ENCODE data around the gene RIMS4.
"Not testable (repeated sequence)": the region's sequence is repeated elsewhere in the genome, so short reads cannot be mapped to it uniquely, and the experiment has no call there.

RIMS4 gene

GRCh38 chr20:44795836-44796235 is 14.5 kb downstream of the RIMS4 start:
- DNase-seq (ENCODE audit: low spot score) = no peak

- DNase-seq (ENCODE audit: low spot score) = no peak
Measured at GRCh38 chr20:44792796-44793195, 17.6 kb downstream of the RIMS4 start.

- DNase-seq (ENCODE audit: low spot score) = no peak
Measured at GRCh38 chr20:44790638-44791393, 19.5 kb downstream of the RIMS4 start.

- no peak for DNase-seq (ENCODE audit: low spot score)
Measured at GRCh38 chr20:44788706-44789456, 21.5 kb downstream of the RIMS4 start.

GRCh38 chr20:44787299-44787698 is 23.0 kb downstream of the RIMS4 start:
- no peak for DNase-seq (ENCODE audit: low spot score)

- no peak for DNase-seq (ENCODE audit: low spot score)
Measured at GRCh38 chr20:44785768-44786167, 24.6 kb downstream of the RIMS4 start.

GRCh38 chr20:44784688-44785087 is 25.7 kb downstream of the RIMS4 start:
- no peak for DNase-seq (ENCODE audit: low spot score)

- DNase-seq (ENCODE audit: low spot score) = no peak
Measured at GRCh38 chr20:44781791-44782190, 28.6 kb downstream of the RIMS4 start.

GRCh38 chr20:44781118-44781517 is 29.2 kb downstream of the RIMS4 start:
- DNase-seq (ENCODE audit: low spot score) = no peak

GRCh38 chr20:44780226-44780625 is 30.1 kb downstream of the RIMS4 start:
- peak; percentile 27 for DNase-seq (ENCODE audit: low spot score)

- no peak for DNase-seq (ENCODE audit: low spot score)
Measured at GRCh38 chr20:44776980-44777379, 33.4 kb downstream of the RIMS4 start.

GRCh38 chr20:44773070-44773829 is 37.1 kb downstream of the RIMS4 start:
- DNase-seq (ENCODE audit: low spot score) = no peak

GRCh38 chr20:44772636-44773035 is 37.7 kb downstream of the RIMS4 start:
- DNase-seq (ENCODE audit: low spot score) = no peak

GRCh38 chr20:44771172-44771535 is 39.2 kb downstream of the RIMS4 start:
- no peak for DNase-seq (ENCODE audit: low spot score)

GRCh38 chr20:44770484-44771171 is 39.7 kb downstream of the RIMS4 start:
- DNase-seq (ENCODE audit: low spot score) = no peak

- no peak for DNase-seq (ENCODE audit: low spot score)
Measured at GRCh38 chr20:44769481-44769863, 40.9 kb downstream of the RIMS4 start.

- DNase-seq (ENCODE audit: low spot score) = no peak
Measured at GRCh38 chr20:44768854-44769480, 41.4 kb downstream of the RIMS4 start.

- no peak for DNase-seq (ENCODE audit: low spot score)
Measured at GRCh38 chr20:44768256-44768655, 42.1 kb downstream of the RIMS4 start.

- no peak for DNase-seq (ENCODE audit: low spot score)
Measured at GRCh38 chr20:44765701-44766347, 44.5 kb downstream of the RIMS4 start.

GRCh38 chr20:44765091-44765490 is 45.3 kb downstream of the RIMS4 start:
- no peak for DNase-seq (ENCODE audit: low spot score)

GRCh38 chr20:44763798-44764197 is 46.5 kb downstream of the RIMS4 start:
- not testable (repeated sequence) for DNase-seq (ENCODE audit: low spot score)
